Mucosa of gallbladder (tissue), 1 donor: ENCODE data around the gene KMT2E. TPM values are rescaled to one million over a fixed set of nuclear protein-coding genes. Genes with fewer than 3 reads are reported as not detected.

Experiments
- DNase-seq: peaks from one replicate; pipeline ENCODE4 v3.0.0-alpha.2; 2020; ENCODE audit warnings: low spot score
- total RNA-seq: library from RNA; stranded (reverse); gene quantifications from one replicate; pipeline ENCODE4 v1.2.1, GENCODE V29; 2021
- donor health status: DM: no; HTN: no; CAD: no.

Gene KMT2E
- total RNA-seq, 1 donor from 2014 or later, result 81.5 TPM

GRCh38 chr7:105009667-105010503 lies 4.1 kb upstream of the KMT2E start:
- no peak for DNase-seq

- no peak for DNase-seq
These were observed 3.4 kb upstream of the KMT2E start for GRCh38 chr7:105010504-105011130.

GRCh38 chr7:105011141-105011830 lies 2.7 kb upstream of the KMT2E start:
- DNase-seq, result no peak

GRCh38 chr7:105011831-105012502 lies 2.0 kb upstream of the KMT2E start:
- DNase-seq, result no peak

- peak; percentile 99 for DNase-seq
These were observed 1.3 kb upstream of the KMT2E start for GRCh38 chr7:105012503-105013220.

- peak; percentile 96 for DNase-seq
These were observed 687 bp upstream of the KMT2E start for GRCh38 chr7:105013221-105013815.

GRCh38 chr7:105014693-105015389 lies 836 bp downstream of the KMT2E start:
- peak; percentile 65 for DNase-seq

GRCh38 chr7:105015390-105015965 lies 1.5 kb downstream of the KMT2E start:
- DNase-seq, result peak; percentile 40

GRCh38 chr7:105016068-105016708 lies 2.2 kb downstream of the KMT2E start:
- DNase-seq, result no peak

GRCh38 chr7:105016709-105017656 lies 3.0 kb downstream of the KMT2E start:
- no peak for DNase-seq

GRCh38 chr7:105017657-105018365 lies 3.8 kb downstream of the KMT2E start:
- DNase-seq, result no peak

- no peak for DNase-seq
These were observed 5.3 kb downstream of the KMT2E start for GRCh38 chr7:105019269-105019668.

GRCh38 chr7:105020926-105021325 lies 6.9 kb downstream of the KMT2E start:
- DNase-seq, result no peak

- DNase-seq, result no peak
These were observed 7.3 kb downstream of the KMT2E start for GRCh38 chr7:105021352-105021751.

- DNase-seq, result no peak
These were observed 8.0 kb downstream of the KMT2E start for GRCh38 chr7:105021967-105022366.

GRCh38 chr7:105022458-105022857 lies 8.5 kb downstream of the KMT2E start:
- no peak for DNase-seq

GRCh38 chr7:105024734-105025133 lies 10.7 kb downstream of the KMT2E start:
- no peak for DNase-seq

- no peak for DNase-seq
These were observed 12.7 kb downstream of the KMT2E start for GRCh38 chr7:105026750-105027149.
